Measurements from ENCODE around the gene CBY3. TPM values are rescaled to one million over a fixed set of nuclear protein-coding genes. Genes with fewer than 3 reads are reported as not detected.

CBY3 gene
- 0.34 TPM in 1 of 2 replicates, not detected in the other for total RNA-seq

DNA sequence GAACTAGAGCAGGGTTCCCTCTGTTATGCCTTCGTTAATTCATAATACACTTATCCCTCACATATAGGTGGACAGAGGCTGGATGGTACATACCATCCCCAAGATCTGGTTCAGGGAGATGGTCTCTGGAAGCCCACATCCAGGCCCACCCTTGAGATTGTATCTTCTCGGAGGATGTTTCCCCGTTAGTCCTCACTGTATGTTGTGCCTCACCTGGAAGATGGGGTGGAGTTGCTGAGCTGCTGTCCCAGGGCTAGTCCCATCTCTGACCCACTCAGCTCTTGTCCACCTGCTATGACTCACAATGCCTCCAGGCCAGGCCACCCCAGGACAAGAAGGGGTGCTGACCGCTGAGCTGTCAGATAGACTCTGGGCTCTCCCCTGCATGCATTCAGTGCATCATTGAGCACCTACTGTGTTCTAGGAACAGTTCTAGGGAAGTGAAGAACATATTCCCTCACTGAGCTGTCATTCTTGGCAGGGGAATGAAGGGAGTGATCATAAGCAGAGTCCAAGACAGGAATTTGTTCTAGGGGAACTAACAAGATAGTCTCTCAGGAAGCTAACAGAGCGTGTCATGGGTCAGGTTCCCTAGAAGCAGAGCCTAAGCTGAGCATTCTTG, at the start of gene CBY3:
TSS of gene CBY3 (minus strand) at position 255 of the 622 bp plus-strand sequence. CDS start at position 139, 116 bp downstream.

DNA sequence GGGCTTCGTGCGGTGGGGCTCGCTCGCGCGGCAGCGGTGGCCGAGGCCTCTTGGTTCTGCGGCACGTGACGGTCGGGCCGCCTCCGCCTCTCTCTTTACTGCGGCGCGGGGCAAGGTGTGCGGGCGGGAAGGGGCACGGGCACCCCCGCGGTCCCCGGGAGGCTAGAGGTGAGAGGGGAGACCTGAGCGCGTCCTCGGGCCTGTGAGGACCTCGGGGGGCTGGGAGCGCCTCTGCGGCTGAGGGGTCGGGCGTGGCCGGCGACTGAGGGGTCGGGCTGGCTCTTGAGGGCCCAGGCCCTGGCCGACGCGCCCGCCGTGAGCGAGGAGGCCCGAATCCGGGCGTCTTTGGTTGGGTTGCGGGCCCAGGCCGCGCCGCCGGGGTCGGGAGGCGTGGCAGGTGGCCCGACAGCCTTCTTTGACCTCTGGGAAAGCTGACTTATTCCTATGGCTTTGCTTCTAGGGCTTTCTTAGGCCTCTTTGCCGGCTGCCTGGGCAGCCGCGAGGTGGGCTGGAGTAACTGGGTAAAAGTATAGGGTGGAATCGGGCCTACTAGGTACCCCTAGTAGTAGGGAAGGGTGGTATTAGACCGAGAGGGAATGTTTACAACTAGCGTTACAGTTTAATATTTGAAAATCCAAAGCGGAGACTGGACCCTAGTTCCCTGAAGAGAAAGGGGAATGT, 18.2 kb upstream of the CBY3 start, which contains the start of gene CANX:
TSS of gene CANX (plus strand) at position 33 of the 681 bp plus-strand sequence. CDS start 6,715 bp downstream, outside the sequence.

Other genes starting within 250 kb of the CBY3 start
- gene RUFY1, start 130.5 kb downstream of the CBY3 start, total RNA-seq = 26.0 and 66.2 TPM in 2 replicates
- gene HNRNPH1, start 57.4 kb downstream of the CBY3 start, total RNA-seq = 527 and 722 TPM in 2 replicates
- 899 and 1,499 TPM in 2 replicates for gene CANX, start 17.9 kb upstream of the CBY3 start, total RNA-seq
- gene MAML1, start 51.8 kb upstream of the CBY3 start, total RNA-seq = 7.2 and 13.8 TPM in 2 replicates
- gene LTC4S, start 113.0 kb upstream of the CBY3 start, total RNA-seq = 0.34 TPM in 1 of 2 replicates, not detected in the other
- 95.3 and 270 TPM in 2 replicates for gene MGAT4B, start 125.8 kb upstream of the CBY3 start, total RNA-seq
- gene SQSTM1, start 139.9 kb upstream of the CBY3 start, total RNA-seq = 655 and 811 TPM in 2 replicates
- gene MRNIP, start 177.8 kb upstream of the CBY3 start, total RNA-seq = 10.3 and 12.8 TPM in 2 replicates
- gene TBC1D9B, start 226.9 kb upstream of the CBY3 start, total RNA-seq = 42.7 and 94.3 TPM in 2 replicates